ENCODE data around the gene CIROP.

Gene CIROP

DNA sequence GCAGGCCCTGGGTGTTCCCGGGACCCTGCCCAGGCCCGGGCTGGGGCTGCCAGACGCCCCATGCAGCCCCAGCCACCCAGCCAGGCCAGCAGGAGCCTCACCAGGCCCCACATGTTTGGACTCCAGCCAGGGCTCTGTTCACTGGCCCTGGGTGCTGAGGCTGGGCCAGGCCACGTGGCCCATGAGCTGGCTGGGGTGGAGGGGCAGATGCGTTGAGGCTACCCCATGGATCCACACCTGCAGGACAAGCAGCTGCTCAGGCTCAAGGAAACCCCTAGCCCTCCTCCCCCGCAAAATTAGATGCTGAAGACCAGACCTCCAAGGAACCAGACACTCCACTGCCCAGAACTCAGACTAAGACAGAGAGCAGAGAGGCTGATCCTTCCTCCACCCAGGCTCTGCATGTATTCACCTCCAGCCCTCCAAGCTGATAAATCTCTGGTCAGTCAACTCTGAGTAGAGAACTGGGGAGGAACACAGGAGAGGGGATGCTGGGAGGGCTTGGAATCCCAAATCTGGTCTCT, 49.1 kb downstream of the CIROP start:
- DNase-seq (ENCODE audit: extremely low read depth, low read depth), result no peak

DNA sequence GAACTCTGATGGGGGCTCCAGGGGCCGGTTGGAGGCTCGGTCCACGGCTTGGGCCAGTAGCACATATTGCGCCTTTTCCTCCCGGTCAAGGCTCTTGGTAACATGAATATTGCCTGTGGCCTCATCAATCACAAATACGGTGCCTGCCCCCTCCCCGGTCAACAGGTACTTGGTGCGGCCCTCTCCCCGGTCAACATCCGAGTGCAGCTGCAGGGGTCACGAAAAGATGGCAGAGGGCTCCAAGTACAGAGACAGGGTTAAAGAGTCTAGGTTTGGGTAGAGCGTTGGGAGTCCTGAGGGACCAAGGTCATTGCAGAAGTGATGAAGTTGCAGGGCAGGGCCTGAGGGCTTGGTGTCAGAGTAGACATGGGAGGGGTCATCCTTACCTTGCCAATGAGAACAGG, 49.6 kb downstream of the CIROP start:
- TF ChIP-seq CTCF (IDR thresholded peaks at IDR 0.05; ENCODE audit: low read depth, low read length), result no peak
- no peak for DNase-seq (ENCODE audit: extremely low read depth, low read depth)

More for the DNA sequence above, 49.1 kb downstream of the CIROP start:
- TF ChIP-seq CTCF (IDR thresholded peaks at IDR 0.05; ENCODE audit: low read depth, low read length), result no peak

DNA sequence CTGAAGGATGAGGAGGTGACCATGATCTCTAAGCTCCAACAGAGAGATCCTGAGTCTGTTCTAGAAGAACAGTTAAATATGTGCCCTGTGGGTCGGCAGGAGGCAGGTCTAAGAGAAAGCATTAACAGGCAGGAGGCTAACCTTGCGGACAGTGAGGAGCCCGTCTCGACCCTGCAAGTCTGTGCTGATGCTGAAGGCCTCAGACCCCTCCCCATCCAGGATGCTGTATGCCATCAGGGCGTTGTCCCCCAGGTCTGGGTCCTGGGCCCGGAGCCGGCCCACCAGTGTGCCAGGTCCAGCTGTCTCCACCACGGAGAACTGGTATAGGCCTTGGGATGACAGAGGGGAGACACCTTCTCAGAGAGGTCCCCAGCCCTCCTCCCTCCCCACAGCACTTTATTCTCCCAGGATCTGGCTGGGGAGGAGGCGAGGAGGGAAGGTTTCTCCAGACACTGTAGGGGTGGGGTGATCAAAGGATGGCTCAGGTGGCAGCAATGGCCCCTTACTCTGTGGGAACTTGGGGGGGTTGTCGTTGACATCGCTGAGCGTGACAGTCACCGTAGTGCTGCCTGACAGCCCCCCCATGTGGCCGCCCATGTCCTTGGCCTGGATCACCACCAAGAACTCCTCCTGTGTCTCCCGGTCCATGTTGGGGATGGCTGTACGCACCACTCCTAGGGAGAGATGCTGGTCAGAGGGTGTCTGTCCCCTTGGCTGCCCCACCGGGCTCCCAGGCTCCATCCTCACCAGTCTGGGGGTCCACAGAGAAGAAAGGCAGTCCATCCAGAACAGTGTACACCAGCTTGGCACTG, 50.6 kb downstream of the CIROP start:
- no peak for DNase-seq (ENCODE audit: extremely low read depth, low read depth)
- no peak; the same call in 1 of the 2 replicates for TF ChIP-seq CTCF (IDR thresholded peaks at IDR 0.05; ENCODE audit: low read depth, low read length)

DNA sequence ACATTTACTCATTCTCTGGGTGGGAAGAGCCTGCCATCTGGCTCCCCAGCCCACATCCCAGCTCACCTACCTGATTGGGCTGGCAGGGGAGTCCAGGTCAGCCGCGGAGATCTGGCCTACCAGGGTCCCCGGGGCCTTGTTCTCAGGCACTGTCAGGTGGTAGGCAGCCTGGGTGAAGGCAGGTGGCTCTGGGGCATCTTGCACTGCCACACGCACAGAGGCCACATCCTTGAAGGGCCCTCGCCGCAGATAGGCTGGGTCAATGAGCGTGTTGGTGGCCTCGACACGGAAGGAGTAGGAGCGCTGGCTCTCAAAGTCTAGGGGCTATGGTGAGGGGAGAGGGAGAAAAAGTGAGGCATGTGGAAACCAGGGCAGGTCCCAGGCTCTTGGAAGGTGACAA, 51.4 kb downstream of the CIROP start:
- TF ChIP-seq CTCF (IDR thresholded peaks at IDR 0.05; ENCODE audit: low read depth, low read length), result no peak
- DNase-seq (ENCODE audit: extremely low read depth, low read depth), result no peak

- DNase-seq (ENCODE audit: extremely low read depth, low read depth), result no peak
- TF ChIP-seq CTCF (IDR thresholded peaks at IDR 0.05; ENCODE audit: low read depth, low read length), result no peak
Observed at GRCh38 chr14:23052671-23053070, 52.1 kb downstream of the CIROP start.

DNA sequence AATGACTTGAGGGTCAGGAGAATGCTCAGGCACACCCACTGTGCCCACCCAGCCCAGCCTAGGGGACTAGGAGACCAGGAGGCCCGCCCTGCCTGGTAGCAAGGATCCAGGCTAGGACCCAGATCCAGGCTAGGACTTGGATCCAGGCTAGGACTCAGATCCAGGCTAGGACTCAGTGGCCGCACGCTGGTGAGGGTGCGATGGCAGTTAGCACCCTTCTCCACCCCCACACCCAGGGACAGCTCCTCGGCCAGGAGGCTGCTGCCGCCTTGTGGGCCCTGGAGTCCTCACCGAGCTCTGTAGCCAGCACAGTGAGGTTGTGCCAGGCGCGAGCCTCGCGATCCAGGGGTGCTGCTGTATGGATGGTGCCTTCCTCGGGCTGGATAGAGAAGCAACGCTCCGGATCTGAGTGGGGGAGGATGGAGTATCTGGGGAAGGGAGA, 52.6 kb downstream of the CIROP start:
- TF ChIP-seq CTCF (IDR thresholded peaks at IDR 0.05; ENCODE audit: low read depth, low read length), result no peak; the same call in 1 of the 2 replicates
- DNase-seq (ENCODE audit: extremely low read depth, low read depth), result no peak
